Measurements from ENCODE around the gene FCN1.

Gene FCN1

DNA sequence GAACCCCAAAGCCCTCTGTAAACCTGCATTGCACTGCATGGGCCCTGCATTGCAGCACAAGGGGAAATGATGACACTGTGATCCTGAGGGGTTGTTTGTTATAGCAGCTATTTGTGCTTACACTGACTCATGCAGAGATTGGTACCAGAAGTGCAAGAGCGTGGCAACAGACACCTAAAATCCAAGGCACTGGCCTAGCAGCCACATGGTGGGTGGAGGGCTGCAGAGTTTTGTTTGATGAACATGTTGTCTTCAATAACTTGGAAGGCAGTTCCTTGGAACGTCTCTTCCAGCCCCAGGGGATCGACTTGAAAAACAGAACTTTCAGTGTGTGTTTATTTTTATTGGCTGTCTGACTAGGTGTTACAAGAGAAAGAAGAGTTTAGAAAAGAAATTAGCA, 22.6 kb downstream of the FCN1 start:
- H3K27ac ChIP-seq (ENCODE audit: low read depth, low read length), result no peak overlapping the region
- H3K27me3 ChIP-seq (ENCODE audit: insufficient read depth, low read length), result no peaks in the 10 kb centered on the region
- H3K4me3 ChIP-seq (ENCODE audit: low read length), result no peak overlapping the region
- H3K4me1 ChIP-seq (ENCODE audit: insufficient read depth, low read length), result no peaks in the 10 kb centered on the region
- H3K9me3 ChIP-seq (ENCODE audit: insufficient read depth, low read depth, low read length), result peaks cover 17% of the 10 kb centered on the region
- WGBS, result 93% methylated on average over 3 of the region's 3 CpGs
- no peaks in the 10 kb centered on the region for H3K36me3 ChIP-seq (ENCODE audit: insufficient read depth, low read length)
- no peak overlapping the region for H3K9ac ChIP-seq (ENCODE audit: low read depth, low read length)

DNA sequence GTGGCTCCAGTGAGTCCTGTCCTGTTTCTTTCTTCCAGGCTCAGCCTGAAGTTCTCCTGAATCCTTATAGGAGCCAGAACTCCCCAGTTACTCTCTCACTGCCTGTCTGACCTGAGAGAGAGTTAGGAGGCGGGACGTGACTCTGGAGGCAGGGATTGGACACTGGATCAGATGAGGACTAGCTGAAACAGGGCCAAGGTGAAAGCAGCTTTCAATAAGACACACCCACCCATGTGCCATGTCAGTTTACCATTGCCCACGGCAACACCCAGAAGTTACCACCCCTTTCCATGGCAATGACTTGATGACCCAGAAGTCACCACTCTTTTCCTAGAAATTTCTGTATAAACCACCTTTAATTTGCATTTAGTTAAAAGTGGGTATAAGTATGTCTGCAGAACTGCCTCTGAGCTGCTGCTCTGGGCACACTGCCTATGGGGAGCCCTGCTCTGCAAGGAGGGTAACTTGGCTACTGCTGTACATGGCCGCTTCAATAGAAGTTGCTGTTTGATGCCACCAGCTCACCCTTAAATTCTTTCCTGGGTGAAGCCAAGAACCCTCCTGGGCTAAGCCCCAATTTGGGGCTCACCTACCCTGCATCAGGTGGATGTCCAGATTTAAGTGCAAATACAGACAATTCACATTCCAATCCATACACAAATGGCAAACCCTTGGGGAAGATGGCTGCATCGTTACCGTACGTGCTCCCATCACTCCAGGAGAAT, 23.4 kb downstream of the FCN1 start:
- H3K27me3 ChIP-seq (ENCODE audit: insufficient read depth, low read length), result no peaks in the 10 kb centered on the region
- WGBS, result 98% methylated on average over 7 of the region's 7 CpGs
- H3K9ac ChIP-seq (ENCODE audit: low read depth, low read length), result no peak overlapping the region
- H3K4me1 ChIP-seq (ENCODE audit: insufficient read depth, low read length), result no peaks in the 10 kb centered on the region
- no peak overlapping the region for H3K27ac ChIP-seq (ENCODE audit: low read depth, low read length)
- H3K4me3 ChIP-seq (ENCODE audit: low read length), result no peak overlapping the region
- no peaks in the 10 kb centered on the region for H3K36me3 ChIP-seq (ENCODE audit: insufficient read depth, low read length)
- peaks cover 16% of the 10 kb centered on the region for H3K9me3 ChIP-seq (ENCODE audit: insufficient read depth, low read depth, low read length)

DNA sequence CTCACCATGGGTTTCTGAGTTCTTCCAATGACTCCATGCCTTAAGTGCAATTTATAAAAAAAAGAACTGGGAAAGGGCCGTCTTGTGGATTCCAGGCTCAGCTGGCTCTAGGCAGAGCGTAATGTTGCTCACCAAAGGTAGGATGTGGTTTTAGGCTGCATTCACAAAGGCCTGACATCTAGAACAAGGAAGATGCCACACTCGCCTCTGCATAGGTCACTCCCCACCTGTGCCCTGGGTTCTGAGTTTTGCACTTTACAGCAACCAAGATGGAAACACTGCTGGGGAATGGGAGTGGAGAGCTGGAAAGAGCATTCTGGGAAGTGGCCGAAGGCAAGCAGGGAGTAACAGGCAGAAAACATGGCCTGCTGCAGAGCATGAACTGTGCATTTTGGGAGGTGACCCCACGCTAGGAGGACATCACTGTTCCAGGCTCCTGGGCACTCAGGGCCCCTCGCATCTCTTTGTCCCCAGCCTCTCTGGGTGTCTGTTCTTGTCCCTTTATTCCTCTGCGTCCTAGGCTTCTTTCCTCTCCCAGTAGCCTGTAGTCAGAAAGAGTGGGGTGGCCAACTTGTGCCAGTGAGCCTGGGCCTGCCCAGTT, 24.8 kb downstream of the FCN1 start:
- WGBS, result 95% methylated on average over 7 of the region's 7 CpGs
- no peak overlapping the region for H3K4me3 ChIP-seq (ENCODE audit: low read length)

DNA sequence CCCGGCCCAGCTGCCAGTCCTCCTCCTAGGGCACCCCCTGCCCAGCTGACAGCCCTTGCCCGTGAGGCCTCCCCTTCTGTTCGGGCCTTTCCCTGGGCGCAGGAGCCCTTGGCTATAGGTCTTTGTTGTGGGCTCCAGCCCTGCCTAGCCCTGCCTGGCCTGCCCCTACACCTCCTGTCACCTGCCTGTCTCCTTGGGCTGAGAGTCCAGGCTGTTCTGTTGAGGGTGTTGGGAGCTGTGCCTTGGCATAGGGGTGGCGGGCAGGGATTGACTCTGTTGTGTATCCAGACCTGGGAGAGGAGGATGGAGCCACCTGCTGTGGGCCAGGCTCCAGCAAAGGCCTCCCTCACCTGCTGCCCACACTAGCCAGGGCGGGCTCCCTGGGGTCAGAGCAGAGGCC, 25.5 kb downstream of the FCN1 start:
- Histone ChIP-seq H3K36me3 (ENCODE audit: insufficient read depth, low read length) (no peaks in the 10 kb centered on the region), H3K4me3 (ENCODE audit: low read length) (no peak overlapping the region), H3K27me3 (ENCODE audit: insufficient read depth, low read length) (no peaks in the 10 kb centered on the region), H3K9me3 (ENCODE audit: insufficient read depth, low read depth, low read length) (peaks cover 13% of the 10 kb centered on the region), H3K9ac (ENCODE audit: low read depth, low read length) (no peak overlapping the region), H3K27ac (ENCODE audit: low read depth, low read length) (no peak overlapping the region), H3K4me1 (ENCODE audit: insufficient read depth, low read length) (no peaks in the 10 kb centered on the region)
- WGBS, result 94% methylated on average over 6 of the region's 6 CpGs

More for the DNA sequence above, 24.8 kb downstream of the FCN1 start:
- no peak overlapping the region for H3K9ac ChIP-seq (ENCODE audit: low read depth, low read length)
- H3K4me1 ChIP-seq (ENCODE audit: insufficient read depth, low read length), result no peaks in the 10 kb centered on the region
- H3K27ac ChIP-seq (ENCODE audit: low read depth, low read length), result no peak overlapping the region
- H3K36me3 ChIP-seq (ENCODE audit: insufficient read depth, low read length), result no peaks in the 10 kb centered on the region
- no peaks in the 10 kb centered on the region for H3K27me3 ChIP-seq (ENCODE audit: insufficient read depth, low read length)
- H3K9me3 ChIP-seq (ENCODE audit: insufficient read depth, low read depth, low read length), result peaks cover 13% of the 10 kb centered on the region

DNA sequence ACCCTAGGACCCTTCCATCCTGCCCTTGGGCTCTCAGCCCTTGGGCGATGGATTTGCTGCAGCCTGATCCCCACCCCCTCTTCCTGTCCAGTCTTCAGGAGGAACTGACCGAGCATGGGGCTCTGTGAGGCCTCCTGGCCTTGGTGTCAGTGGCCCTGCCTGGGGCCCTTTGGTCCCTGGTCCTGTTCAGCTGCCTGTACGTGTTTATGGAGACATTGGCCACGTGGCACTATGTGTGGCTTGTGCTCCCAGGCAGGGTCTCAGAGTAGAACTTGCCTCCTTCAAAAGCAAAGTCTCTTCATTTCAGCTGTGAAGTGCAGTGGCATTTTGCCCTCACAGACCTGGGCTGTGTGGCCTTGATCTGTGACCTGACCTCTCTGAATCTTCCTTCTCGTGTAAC, 26.0 kb downstream of the FCN1 start:
- Histone ChIP-seq H3K4me3 (ENCODE audit: low read length) (no peak overlapping the region), H3K27ac (ENCODE audit: low read depth, low read length) (no peak overlapping the region), H3K4me1 (ENCODE audit: insufficient read depth, low read length) (no peaks in the 10 kb centered on the region), H3K36me3 (ENCODE audit: insufficient read depth, low read length) (no peaks in the 10 kb centered on the region), H3K27me3 (ENCODE audit: insufficient read depth, low read length) (no peaks in the 10 kb centered on the region), H3K9ac (ENCODE audit: low read depth, low read length) (no peak overlapping the region), H3K9me3 (ENCODE audit: insufficient read depth, low read depth, low read length) (peaks cover 13% of the 10 kb centered on the region)
- WGBS, result 92% methylated on average over 5 of the region's 5 CpGs

DNA sequence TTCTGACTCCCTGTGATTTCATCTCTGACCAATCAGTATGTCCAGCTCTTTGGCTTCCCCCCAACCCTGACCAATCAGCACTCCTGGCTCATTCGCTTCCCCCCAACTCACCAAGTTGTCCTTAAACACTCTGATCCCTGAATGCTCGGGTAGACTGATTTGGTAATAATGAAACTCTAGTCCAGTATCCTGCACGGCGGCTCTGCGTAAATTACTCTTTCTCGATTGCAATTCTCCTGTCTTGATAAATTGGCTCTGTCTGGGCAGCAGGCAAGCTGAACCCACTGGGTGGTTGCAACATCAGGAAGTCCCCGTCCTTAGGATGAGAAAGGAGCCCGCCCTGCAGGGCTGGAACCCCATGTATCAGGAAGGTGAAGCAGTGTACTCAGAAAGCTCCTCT, 26.7 kb downstream of the FCN1 start:
- H3K9me3 ChIP-seq (ENCODE audit: insufficient read depth, low read depth, low read length), result peaks cover 13% of the 10 kb centered on the region
- 95% methylated on average over 8 of the region's 8 CpGs for WGBS
- no peak overlapping the region for H3K27ac ChIP-seq (ENCODE audit: low read depth, low read length)
- no peaks in the 10 kb centered on the region for H3K36me3 ChIP-seq (ENCODE audit: insufficient read depth, low read length)
- no peak overlapping the region for H3K9ac ChIP-seq (ENCODE audit: low read depth, low read length)
- H3K4me1 ChIP-seq (ENCODE audit: insufficient read depth, low read length), result no peaks in the 10 kb centered on the region
- H3K27me3 ChIP-seq (ENCODE audit: insufficient read depth, low read length), result no peaks in the 10 kb centered on the region
- no peak overlapping the region for H3K4me3 ChIP-seq (ENCODE audit: low read length)

DNA sequence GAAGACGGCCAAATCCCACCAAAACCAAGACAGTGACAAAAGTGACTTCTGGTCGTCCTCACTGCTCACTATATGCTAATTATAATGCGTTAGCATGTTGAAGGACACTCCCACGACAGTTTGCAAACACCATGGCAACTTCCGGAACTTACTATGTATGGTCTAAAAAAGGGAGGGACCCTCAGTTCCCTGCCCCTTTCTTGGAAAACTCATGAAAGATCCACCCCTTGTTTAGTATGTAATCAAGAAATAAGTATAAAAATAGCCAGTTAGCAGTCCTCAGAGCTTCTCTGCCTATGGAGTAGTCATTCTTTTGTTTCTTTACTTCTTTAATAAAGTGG, 27.6 kb downstream of the FCN1 start:
- no peak overlapping the region for H3K4me3 ChIP-seq (ENCODE audit: low read length)
- no peaks in the 10 kb centered on the region for H3K27me3 ChIP-seq (ENCODE audit: insufficient read depth, low read length)
- H3K27ac ChIP-seq (ENCODE audit: low read depth, low read length), result no peak overlapping the region
- no peaks in the 10 kb centered on the region for H3K4me1 ChIP-seq (ENCODE audit: insufficient read depth, low read length)
- 84% methylated on average over 5 of the region's 5 CpGs for WGBS
- no peaks in the 10 kb centered on the region for H3K36me3 ChIP-seq (ENCODE audit: insufficient read depth, low read length)
- no peak overlapping the region for H3K9ac ChIP-seq (ENCODE audit: low read depth, low read length)
- peaks cover 10% of the 10 kb centered on the region for H3K9me3 ChIP-seq (ENCODE audit: insufficient read depth, low read depth, low read length)

DNA sequence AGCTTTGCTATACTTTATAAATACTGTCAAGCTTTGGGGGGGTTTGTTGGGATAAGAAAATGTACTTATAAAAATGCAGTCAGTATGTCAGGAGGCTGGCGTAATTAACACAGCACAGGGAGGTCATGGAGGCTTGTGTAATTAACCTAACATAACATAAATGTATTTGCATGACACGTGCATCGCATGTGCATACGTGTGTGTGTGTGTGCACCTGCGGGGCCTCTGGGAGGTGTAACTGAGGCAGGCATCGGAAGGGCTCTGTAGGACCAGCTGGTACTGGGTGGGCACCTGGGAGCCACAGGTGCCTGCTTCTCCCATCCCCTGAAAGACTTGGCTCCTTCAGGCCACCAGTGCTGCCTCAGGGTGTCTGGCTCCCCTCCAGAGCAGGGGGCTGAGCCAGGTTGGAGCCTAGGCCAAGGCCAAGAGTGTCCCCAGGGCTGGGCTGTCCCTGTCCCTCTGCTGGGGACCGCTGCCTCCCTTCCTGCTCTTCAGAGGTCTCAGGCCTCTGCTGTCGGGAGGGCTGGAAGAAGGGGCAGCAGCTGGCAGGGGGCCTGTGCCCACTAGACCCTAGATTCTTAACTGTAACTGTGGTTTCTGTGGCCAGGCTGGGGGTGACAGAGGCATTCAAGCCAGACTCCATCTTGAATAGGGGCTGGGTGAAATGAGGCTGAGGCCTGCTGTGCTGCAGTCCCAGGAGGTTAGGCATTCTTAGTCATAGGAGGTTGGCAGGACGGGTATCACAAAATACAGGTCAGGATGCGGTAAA, 28.1 kb downstream of the FCN1 start:
- no peak overlapping the region for H3K9ac ChIP-seq (ENCODE audit: low read depth, low read length)
- no peaks in the 10 kb centered on the region for H3K27me3 ChIP-seq (ENCODE audit: insufficient read depth, low read length)
- no peaks in the 10 kb centered on the region for H3K36me3 ChIP-seq (ENCODE audit: insufficient read depth, low read length)
- WGBS, result 94% methylated on average over 10 of the region's 10 CpGs
- H3K9me3 ChIP-seq (ENCODE audit: insufficient read depth, low read depth, low read length), result peaks cover 4% of the 10 kb centered on the region
- no peaks in the 10 kb centered on the region for H3K4me1 ChIP-seq (ENCODE audit: insufficient read depth, low read length)
- no peak overlapping the region for H3K27ac ChIP-seq (ENCODE audit: low read depth, low read length)
- H3K4me3 ChIP-seq (ENCODE audit: low read length), result no peak overlapping the region

DNA sequence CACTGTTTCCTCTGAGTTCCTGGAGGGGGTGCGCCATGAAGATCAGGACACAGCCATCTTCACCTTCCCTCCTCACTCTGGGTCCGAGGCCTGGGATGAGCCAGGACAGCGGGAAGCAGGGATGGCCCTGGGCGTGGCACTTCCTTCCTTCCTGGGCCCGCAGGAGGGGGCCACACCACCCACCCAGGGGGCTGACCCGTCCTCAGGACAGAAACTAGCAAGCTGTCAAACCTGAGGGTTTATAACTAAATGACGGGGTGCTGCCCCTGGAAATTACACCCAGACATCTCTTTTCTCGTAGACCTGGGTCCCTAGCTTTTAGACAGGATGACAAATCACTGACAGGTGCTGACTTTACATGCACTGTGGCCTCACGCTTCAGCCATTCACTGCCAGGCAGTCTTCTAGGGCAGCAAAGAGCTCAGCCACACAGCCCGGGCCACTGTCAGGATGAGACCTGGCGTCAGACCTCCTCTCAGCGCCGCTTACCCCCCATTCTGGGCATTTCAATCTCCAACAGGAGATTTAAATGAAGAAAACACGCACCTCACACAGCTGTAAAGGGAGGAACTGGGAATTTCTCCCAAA, 29.0 kb downstream of the FCN1 start:
- 93% methylated on average over 14 of the region's 14 CpGs for WGBS
- no peak overlapping the region for H3K9ac ChIP-seq (ENCODE audit: low read depth, low read length)
- H3K36me3 ChIP-seq (ENCODE audit: insufficient read depth, low read length), result no peaks in the 10 kb centered on the region
- no peaks in the 10 kb centered on the region for H3K27me3 ChIP-seq (ENCODE audit: insufficient read depth, low read length)
- H3K9me3 ChIP-seq (ENCODE audit: insufficient read depth, low read depth, low read length), result no peaks in the 10 kb centered on the region
- no peak overlapping the region for H3K27ac ChIP-seq (ENCODE audit: low read depth, low read length)
- H3K4me1 ChIP-seq (ENCODE audit: insufficient read depth, low read length), result no peaks in the 10 kb centered on the region
- no peak overlapping the region for H3K4me3 ChIP-seq (ENCODE audit: low read length)

DNA sequence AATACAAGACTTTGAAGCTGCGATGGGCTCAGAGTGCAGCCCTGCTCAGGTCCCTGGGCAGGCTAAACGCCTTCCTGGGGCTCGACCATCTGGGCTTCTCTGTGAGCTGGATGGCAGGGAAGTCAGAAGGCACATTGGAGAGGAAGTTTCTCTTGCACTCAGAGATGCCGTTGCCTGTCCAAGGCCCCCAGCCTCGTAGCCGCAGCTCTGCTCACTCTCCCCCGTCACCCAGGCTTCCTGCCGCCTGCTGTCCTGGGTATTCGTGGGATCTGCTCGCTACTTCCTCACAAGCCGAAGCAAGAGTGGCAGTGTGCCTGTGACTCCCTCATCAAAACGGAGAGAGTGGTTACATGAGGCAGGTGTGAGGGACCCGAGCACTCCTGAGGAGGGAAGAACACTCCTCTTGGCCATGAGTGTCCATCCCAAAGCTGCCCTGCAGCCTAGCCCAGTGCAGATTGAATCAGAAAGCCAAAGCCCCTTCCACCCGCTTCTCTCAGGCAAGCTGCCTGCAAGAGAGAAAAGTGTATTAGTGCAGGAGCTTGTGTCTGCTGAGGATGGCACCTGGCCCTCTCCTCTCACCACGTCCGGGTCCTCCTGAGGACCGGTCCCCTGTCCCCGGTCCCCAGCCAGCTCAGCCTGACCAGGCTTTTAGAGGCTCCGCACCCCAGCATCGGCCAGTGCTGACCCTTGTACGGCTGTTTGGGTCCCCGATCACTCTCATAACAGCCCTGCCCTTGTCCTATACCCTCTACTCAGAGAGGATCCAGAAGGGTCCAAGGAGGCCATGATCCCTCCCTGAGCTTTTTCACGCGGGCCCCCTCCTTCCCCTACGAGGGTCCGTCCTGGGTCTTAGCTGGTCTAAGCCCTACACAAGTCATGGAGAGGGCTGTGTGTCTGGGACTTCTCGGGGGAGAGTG, 29.8 kb downstream of the FCN1 start:
- WGBS, result 89% methylated on average over 27 of the region's 27 CpGs
- Histone ChIP-seq H3K4me3 (ENCODE audit: low read length) (no peak overlapping the region), H3K4me1 (ENCODE audit: insufficient read depth, low read length) (no peaks in the 10 kb centered on the region), H3K36me3 (ENCODE audit: insufficient read depth, low read length) (no peaks in the 10 kb centered on the region), H3K9ac (ENCODE audit: low read depth, low read length) (no peak overlapping the region), H3K9me3 (ENCODE audit: insufficient read depth, low read depth, low read length) (no peaks in the 10 kb centered on the region), H3K27me3 (ENCODE audit: insufficient read depth, low read length) (no peaks in the 10 kb centered on the region), H3K27ac (ENCODE audit: low read depth, low read length) (no peak overlapping the region)

Measured in HUES64 (cell line).